Keratinocyte (primary cell): ENCODE data around the gene SLC25A13. TPM values are rescaled to one million over a fixed set of nuclear protein-coding genes. Genes with fewer than 3 reads are reported as not detected.
A peak's percentile ranks its signal among the peaks of the same experiment; 100 is the strongest.

ENCODE experiments used
- DNase-seq: peaks from one replicate; pipeline ENCODE4 v3.0.0-alpha.2; 2011; ENCODE audit warnings: low read depth, missing footprints, low spot score
- FAIRE-seq: peaks from 2 replicates; lab custom pipeline; 2011; peaks lifted over from hg19 to GRCh38; lab: Jason Lieb, UNC
- H2AFZ ChIP-seq: 2 replicates; pipeline ENCODE4 v1.6.0; 2012; ENCODE audit warnings: low read length, control low read depth, inconsistent platforms; ENCODE audit not compliant: control insufficient read depth
- H3K27ac ChIP-seq: 2 replicates; pipeline ENCODE4 v1.5.1; 2011; ENCODE audit warnings: low read length; ENCODE audit not compliant: control insufficient read depth, insufficient read depth
- H3K27me3 ChIP-seq: 3 replicates; pipeline ENCODE4 v1.6.0; 2011; ENCODE audit warnings: low read length; ENCODE audit not compliant: control insufficient read depth, insufficient read depth; ENCODE audit errors: extremely low read depth
- H3K36me3 ChIP-seq, 2 experiments: 2 replicates in 1 of 2; 3 replicates in 1 of 2; pipeline ENCODE4 v1.5.1; 2011; ENCODE audit warnings: low read length in 2 of 2, mild to moderate bottlenecking in 1 of 2; ENCODE audit not compliant: control insufficient read depth in 2 of 2, insufficient read depth in 2 of 2; ENCODE audit errors: extremely low read depth in 1 of 2
- H3K4me1 ChIP-seq: 3 replicates; pipeline ENCODE4 v1.5.1; 2011; ENCODE audit warnings: low read length; ENCODE audit not compliant: control insufficient read depth, insufficient read depth; ENCODE audit errors: extremely low read depth
- H3K4me2 ChIP-seq: 3 replicates; pipeline ENCODE4 v1.6.0; 2011; ENCODE audit warnings: low read depth, low read length; ENCODE audit not compliant: control insufficient read depth, insufficient read depth; ENCODE audit errors: extremely low read depth
- H3K4me3 ChIP-seq, 3 experiments: fragments of 200-600 bp in 1 of 3; sonication (generic) in 1 of 3; 2 replicates in 2 of 3; 3 replicates in 1 of 3; pipeline ENCODE4 v1.5.1; 2011 to 2016; ENCODE audit warnings: low read length in 3 of 3, mild to moderate bottlenecking in 3 of 3, control low read depth in 2 of 3, inconsistent platforms in 1 of 3, low read depth in 1 of 3, mixed read lengths in 1 of 3, mixed run types in 1 of 3, moderate library complexity in 1 of 3; ENCODE audit not compliant: control insufficient read depth in 2 of 3, insufficient read depth in 2 of 3; ENCODE audit errors: extremely low read depth in 1 of 3
- H3K79me2 ChIP-seq: 2 replicates; pipeline ENCODE4 v1.6.0; 2012; ENCODE audit warnings: low read length; ENCODE audit not compliant: control insufficient read depth, insufficient read depth
- H3K9ac ChIP-seq: 3 replicates; pipeline ENCODE4 v1.6.0; 2011; ENCODE audit warnings: low read length; ENCODE audit not compliant: control insufficient read depth, insufficient read depth; ENCODE audit errors: extremely low read depth
- H3K9me1 ChIP-seq: 3 replicates; pipeline ENCODE4 v1.6.0; 2011; ENCODE audit warnings: low read length; ENCODE audit not compliant: control insufficient read depth, insufficient read depth; ENCODE audit errors: extremely low read depth
- H3K9me3 ChIP-seq: 2 replicates; pipeline ENCODE4 v1.5.1; 2012; ENCODE audit warnings: low read depth, low read length; ENCODE audit not compliant: control insufficient read depth
- H4K20me1 ChIP-seq: 3 replicates; pipeline ENCODE4 v1.6.0; 2011; ENCODE audit warnings: low read length; ENCODE audit not compliant: control insufficient read depth, insufficient read depth; ENCODE audit errors: extremely low read depth
- CTCF ChIP-seq, 3 experiments: IDR thresholded peaks in 1 of 3; conservative IDR thresholded peaks in 1 of 3; optimal IDR thresholded peaks in 1 of 3; 2 replicates in 2 of 3; 3 replicates in 1 of 3; pipeline versions ENCODE3 to v1.5.1; 2011; ENCODE audit warnings: low read length in 3 of 3, mild to moderate bottlenecking in 3 of 3, moderate library complexity in 2 of 3, control low read depth in 1 of 3, inconsistent platforms in 1 of 3; ENCODE audit not compliant: insufficient read depth in 2 of 3; ENCODE audit errors: extremely low read depth in 1 of 3
- EZH2 ChIP-seq: IDR thresholded peaks from one replicate; pipeline ENCODE4 v1.6.1; 2012; ENCODE audit warnings: inconsistent platforms, mild to moderate bottlenecking, low read length, moderate library complexity
- dilution Hi-C: fragments of 300-500 bp; cut with MboI; formaldehyde crosslinking; loops from one replicate; pipeline ENCODE4 v1.7.0; 2020; ENCODE audit warnings: low sequenced_read_pairs; ENCODE audit not compliant: extremely low pct_ligation_motif_present
- polyA plus RNA-seq, 5 experiments: library from polyadenylated mRNA; depleted of rRNA in 3 of 5; stranded (reverse) in 3 of 5; stranded (forward) in 1 of 5; unstranded in 1 of 5; fragments of >200 nt; gene quantifications; 1 replicate in 1 of 5; 2 replicates in 3 of 5; 3 replicates in 1 of 5; pipeline versions ENCODE4 v1.2.1 to v1.2.3, GENCODE V29; 2011 to 2012; ENCODE audit warnings: missing spikeins in 2 of 5, low read depth in 1 of 5, low replicate concordance in 1 of 5

SLC25A13 gene
- polyA plus RNA-seq, 1 donor (not counting 4 experiments of a cell fraction or from before 2014, with no cell fraction given) = 29.4 TPM

GRCh38 chr7:96303105-96303685 lies 18.7 kb downstream of the SLC25A13 start:
- peaks cover 21% of the 10 kb centered on the region for H3K79me2 ChIP-seq
- H4K20me1 ChIP-seq = no peaks in the 10 kb centered on the region
- H2AFZ ChIP-seq = no peak overlapping the region
- peaks cover 31% of the 10 kb centered on the region for H3K4me1 ChIP-seq
- DNase-seq = no peak
- H3K27ac ChIP-seq = peak overlapping the region; percentile 86
- peak; percentile 29 for FAIRE-seq
- H3K9ac ChIP-seq = peak overlapping the region; percentile 6
- dilution Hi-C loops = no loop called here
- no peak for TF ChIP-seq EZH2
- TF ChIP-seq CTCF (optimal IDR thresholded peaks at IDR 0.05 in 1 of 3, IDR thresholded peaks at IDR 0.05 in 1 of 3, conservative IDR thresholded peaks at IDR 0.05 in 1 of 3; ENCODE audit: extremely low read depth in 1 of 3, insufficient read depth in 2 of 3, low read length in 3 of 3) = no peak
- no peak overlapping the region for H3K4me3 ChIP-seq
- H3K36me3 ChIP-seq = peaks cover 4 to 5% of the 10 kb centered on the region in 2 experiments
- H3K4me2 ChIP-seq = peak overlapping the region; percentile 52
- no peaks in the 10 kb centered on the region for H3K9me3 ChIP-seq
- H3K9me1 ChIP-seq = no peaks in the 10 kb centered on the region
- no peaks in the 10 kb centered on the region for H3K27me3 ChIP-seq

GRCh38 chr7:96300986-96301385 lies 20.9 kb downstream of the SLC25A13 start:
- dilution Hi-C loops = no loop called here
- FAIRE-seq = no peak
- no peak overlapping the region for H3K4me2 ChIP-seq

More at GRCh38 chr7:96300986-96301385, 20.9 kb downstream of the SLC25A13 start:
- Histone ChIP-seq H3K27me3 (no peaks in the 10 kb centered on the region), H3K36me3 (no peaks in the 10 kb centered on the region), H3K79me2 (peaks cover 17% of the 10 kb centered on the region), H3K9me1 (no peaks in the 10 kb centered on the region), H3K9ac (no peak overlapping the region), H3K27ac (no peak overlapping the region), H3K4me1 (peaks cover 31% of the 10 kb centered on the region), H2AFZ (no peak overlapping the region), H4K20me1 (no peaks in the 10 kb centered on the region), H3K4me3 (no peak overlapping the region), H3K9me3 (no peaks in the 10 kb centered on the region)
- DNase-seq = no peak
- no peak for TF ChIP-seq CTCF (optimal IDR thresholded peaks at IDR 0.05 in 1 of 3, IDR thresholded peaks at IDR 0.05 in 1 of 3, conservative IDR thresholded peaks at IDR 0.05 in 1 of 3; ENCODE audit: extremely low read depth in 1 of 3, insufficient read depth in 2 of 3, low read length in 3 of 3)
- no peak for TF ChIP-seq EZH2
